Keratinocyte (primary cell): Measurements from ENCODE around the gene CXCL5. TPM values are rescaled to one million over a fixed set of nuclear protein-coding genes. Genes with fewer than 3 reads are reported as not detected.

Experiments used
- DNase-seq: peaks from one replicate; pipeline ENCODE4 v3.0.0-alpha.2; 2011; ENCODE audit warnings: low read depth, missing footprints, low spot score
- FAIRE-seq: peaks from 2 replicates; lab custom pipeline; 2011; peaks lifted over from hg19 to GRCh38; lab: Jason Lieb, UNC
- H2AFZ ChIP-seq: 2 replicates; pipeline ENCODE4 v1.6.0; 2012; ENCODE audit warnings: low read length, control low read depth, inconsistent platforms; ENCODE audit not compliant: control insufficient read depth
- H3K27ac ChIP-seq: 2 replicates; pipeline ENCODE4 v1.5.1; 2011; ENCODE audit warnings: low read length; ENCODE audit not compliant: control insufficient read depth, insufficient read depth
- H3K27me3 ChIP-seq: 3 replicates; pipeline ENCODE4 v1.6.0; 2011; ENCODE audit warnings: low read length; ENCODE audit not compliant: control insufficient read depth, insufficient read depth; ENCODE audit errors: extremely low read depth
- H3K36me3 ChIP-seq, 2 experiments: 2 replicates in 1 of 2; 3 replicates in 1 of 2; pipeline ENCODE4 v1.5.1; 2011; ENCODE audit warnings: low read length in 2 of 2, mild to moderate bottlenecking in 1 of 2; ENCODE audit not compliant: control insufficient read depth in 2 of 2, insufficient read depth in 2 of 2; ENCODE audit errors: extremely low read depth in 1 of 2
- H3K4me1 ChIP-seq: 3 replicates; pipeline ENCODE4 v1.5.1; 2011; ENCODE audit warnings: low read length; ENCODE audit not compliant: control insufficient read depth, insufficient read depth; ENCODE audit errors: extremely low read depth
- H3K4me2 ChIP-seq: 3 replicates; pipeline ENCODE4 v1.6.0; 2011; ENCODE audit warnings: low read depth, low read length; ENCODE audit not compliant: control insufficient read depth, insufficient read depth; ENCODE audit errors: extremely low read depth
- H3K4me3 ChIP-seq, 3 experiments: fragments of 200-600 bp in 1 of 3; sonication (generic) in 1 of 3; 2 replicates in 2 of 3; 3 replicates in 1 of 3; pipeline ENCODE4 v1.5.1; 2011 to 2016; ENCODE audit warnings: low read length in 3 of 3, mild to moderate bottlenecking in 3 of 3, control low read depth in 2 of 3, inconsistent platforms in 1 of 3, low read depth in 1 of 3, mixed read lengths in 1 of 3, mixed run types in 1 of 3, moderate library complexity in 1 of 3; ENCODE audit not compliant: control insufficient read depth in 2 of 3, insufficient read depth in 2 of 3; ENCODE audit errors: extremely low read depth in 1 of 3
- H3K79me2 ChIP-seq: 2 replicates; pipeline ENCODE4 v1.6.0; 2012; ENCODE audit warnings: low read length; ENCODE audit not compliant: control insufficient read depth, insufficient read depth
- H3K9ac ChIP-seq: 3 replicates; pipeline ENCODE4 v1.6.0; 2011; ENCODE audit warnings: low read length; ENCODE audit not compliant: control insufficient read depth, insufficient read depth; ENCODE audit errors: extremely low read depth
- H3K9me1 ChIP-seq: 3 replicates; pipeline ENCODE4 v1.6.0; 2011; ENCODE audit warnings: low read length; ENCODE audit not compliant: control insufficient read depth, insufficient read depth; ENCODE audit errors: extremely low read depth
- H3K9me3 ChIP-seq: 2 replicates; pipeline ENCODE4 v1.5.1; 2012; ENCODE audit warnings: low read depth, low read length; ENCODE audit not compliant: control insufficient read depth
- H4K20me1 ChIP-seq: 3 replicates; pipeline ENCODE4 v1.6.0; 2011; ENCODE audit warnings: low read length; ENCODE audit not compliant: control insufficient read depth, insufficient read depth; ENCODE audit errors: extremely low read depth
- EZH2 ChIP-seq: IDR thresholded peaks from one replicate; pipeline ENCODE4 v1.6.1; 2012; ENCODE audit warnings: inconsistent platforms, mild to moderate bottlenecking, low read length, moderate library complexity
- dilution Hi-C: fragments of 300-500 bp; cut with MboI; formaldehyde crosslinking; loops from one replicate; pipeline ENCODE4 v1.7.0; 2020; ENCODE audit warnings: low sequenced_read_pairs; ENCODE audit not compliant: extremely low pct_ligation_motif_present
- polyA plus RNA-seq, 5 experiments: library from polyadenylated mRNA; depleted of rRNA in 3 of 5; stranded (reverse) in 3 of 5; stranded (forward) in 1 of 5; unstranded in 1 of 5; fragments of >200 nt; gene quantifications; 1 replicate in 1 of 5; 2 replicates in 3 of 5; 3 replicates in 1 of 5; pipeline versions ENCODE4 v1.2.1 to v1.2.3, GENCODE V29; 2011 to 2012; ENCODE audit warnings: missing spikeins in 2 of 5, low read depth in 1 of 5, low replicate concordance in 1 of 5
- TF ChIP-seq, protein P1 (sequence below), 3 experiments: IDR thresholded peaks in 1 of 3; conservative IDR thresholded peaks in 1 of 3; optimal IDR thresholded peaks in 1 of 3; 2 replicates in 2 of 3; 3 replicates in 1 of 3; pipeline versions ENCODE3 to v1.5.1; 2011; ENCODE audit warnings: low read length in 3 of 3, mild to moderate bottlenecking in 3 of 3, moderate library complexity in 2 of 3, control low read depth in 1 of 3, inconsistent platforms in 1 of 3; ENCODE audit not compliant: insufficient read depth in 2 of 3; ENCODE audit errors: extremely low read depth in 1 of 3

CXCL5 gene
- polyA plus RNA-seq, 1 donor (not counting 4 experiments of a cell fraction or from before 2014, with no cell fraction given) = 0.76 TPM

DNA sequence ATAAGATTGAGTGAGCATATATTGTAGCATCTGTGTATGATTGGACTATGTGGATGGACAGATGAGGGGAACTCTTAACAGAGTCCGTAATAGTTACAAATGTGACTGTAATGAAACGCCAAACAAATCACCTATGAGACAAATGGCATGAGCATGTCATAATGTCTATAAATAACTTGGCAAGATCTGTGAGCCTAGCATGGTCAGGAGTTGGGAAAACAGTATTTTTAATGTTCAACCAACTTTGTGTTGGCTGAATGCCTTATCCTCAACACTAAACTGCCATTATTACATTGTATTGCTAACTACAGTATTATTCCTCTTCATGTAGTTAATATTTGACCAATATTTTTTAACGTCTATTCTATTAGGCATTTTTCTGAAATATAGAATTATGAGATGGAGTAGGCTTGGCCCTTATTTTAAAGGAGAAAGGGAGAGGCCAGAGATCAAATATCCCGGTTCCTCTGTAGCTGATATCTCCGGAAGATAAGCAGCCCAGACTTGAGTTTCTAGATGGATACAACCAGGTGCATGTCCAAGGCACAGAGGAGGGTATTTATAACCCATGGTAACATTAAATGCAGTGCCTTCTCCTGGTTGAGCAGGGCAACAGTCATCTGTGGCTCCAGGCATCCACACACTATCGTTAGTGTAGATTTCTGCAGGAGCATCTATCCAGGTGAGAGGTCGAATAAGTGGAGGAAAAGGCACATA, 49.3 kb downstream of the CXCL5 start:
- peaks cover 3% of the 10 kb centered on the region for H3K4me1 ChIP-seq
- H3K4me3 ChIP-seq = no peak overlapping the region
- no peak overlapping the region for H3K27ac ChIP-seq
- no peak overlapping the region for H3K4me2 ChIP-seq
- no peaks in the 10 kb centered on the region for H3K9me1 ChIP-seq
- H3K36me3 ChIP-seq = no peaks in the 10 kb centered on the region
- DNase-seq (no peak), FAIRE-seq (no peak)
- dilution Hi-C loops = no loop called here
- H4K20me1 ChIP-seq = no peaks in the 10 kb centered on the region
- H3K27me3 ChIP-seq = no peaks in the 10 kb centered on the region
- H2AFZ ChIP-seq = no peak overlapping the region
- no peak for TF ChIP-seq EZH2
- TF ChIP-seq, protein P1, sequence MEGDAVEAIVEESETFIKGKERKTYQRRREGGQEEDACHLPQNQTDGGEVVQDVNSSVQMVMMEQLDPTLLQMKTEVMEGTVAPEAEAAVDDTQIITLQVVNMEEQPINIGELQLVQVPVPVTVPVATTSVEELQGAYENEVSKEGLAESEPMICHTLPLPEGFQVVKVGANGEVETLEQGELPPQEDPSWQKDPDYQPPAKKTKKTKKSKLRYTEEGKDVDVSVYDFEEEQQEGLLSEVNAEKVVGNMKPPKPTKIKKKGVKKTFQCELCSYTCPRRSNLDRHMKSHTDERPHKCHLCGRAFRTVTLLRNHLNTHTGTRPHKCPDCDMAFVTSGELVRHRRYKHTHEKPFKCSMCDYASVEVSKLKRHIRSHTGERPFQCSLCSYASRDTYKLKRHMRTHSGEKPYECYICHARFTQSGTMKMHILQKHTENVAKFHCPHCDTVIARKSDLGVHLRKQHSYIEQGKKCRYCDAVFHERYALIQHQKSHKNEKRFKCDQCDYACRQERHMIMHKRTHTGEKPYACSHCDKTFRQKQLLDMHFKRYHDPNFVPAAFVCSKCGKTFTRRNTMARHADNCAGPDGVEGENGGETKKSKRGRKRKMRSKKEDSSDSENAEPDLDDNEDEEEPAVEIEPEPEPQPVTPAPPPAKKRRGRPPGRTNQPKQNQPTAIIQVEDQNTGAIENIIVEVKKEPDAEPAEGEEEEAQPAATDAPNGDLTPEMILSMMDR (optimal IDR thresholded peaks at IDR 0.05 in 1 of 3, IDR thresholded peaks at IDR 0.05 in 1 of 3, conservative IDR thresholded peaks at IDR 0.05 in 1 of 3; ENCODE audit: extremely low read depth in 1 of 3, insufficient read depth in 2 of 3, low read length in 3 of 3) = no peak
- H3K79me2 ChIP-seq = no peaks in the 10 kb centered on the region
- H3K9me3 ChIP-seq = no peaks in the 10 kb centered on the region
- no peak overlapping the region for H3K9ac ChIP-seq

DNA sequence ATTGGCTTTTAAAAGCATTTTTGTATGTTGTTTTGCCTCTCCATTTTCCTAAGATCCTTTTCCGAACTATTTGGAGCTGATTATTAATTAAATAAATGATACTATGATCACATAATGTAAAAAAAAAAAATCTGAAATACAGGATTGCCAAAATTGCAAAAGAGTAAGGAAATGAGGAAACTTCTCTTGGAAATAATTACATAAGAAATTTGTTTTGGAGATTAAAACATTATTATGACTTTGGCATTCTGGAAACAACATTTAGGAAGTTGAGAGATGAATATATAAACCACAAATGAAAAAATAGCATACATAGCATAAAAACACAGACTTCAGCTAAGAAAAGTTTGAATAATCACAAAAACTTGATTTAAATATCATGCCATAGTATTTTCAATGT, 50.2 kb downstream of the CXCL5 start:
- DNase-seq (no peak), FAIRE-seq (no peak)
- H3K27ac ChIP-seq = no peak overlapping the region
- no peaks in the 10 kb centered on the region for H3K9me3 ChIP-seq
- H3K9ac ChIP-seq = no peak overlapping the region
- H4K20me1 ChIP-seq = no peaks in the 10 kb centered on the region
- H2AFZ ChIP-seq = no peak overlapping the region
- H3K4me3 ChIP-seq = no peak overlapping the region
- no peak overlapping the region for H3K4me2 ChIP-seq
- H3K4me1 ChIP-seq = peaks cover 5% of the 10 kb centered on the region
- dilution Hi-C loops = no loop called here
- TF ChIP-seq EZH2 = no peak
- TF ChIP-seq, protein P1 (optimal IDR thresholded peaks at IDR 0.05 in 1 of 3, IDR thresholded peaks at IDR 0.05 in 1 of 3, conservative IDR thresholded peaks at IDR 0.05 in 1 of 3; ENCODE audit: extremely low read depth in 1 of 3, insufficient read depth in 2 of 3, low read length in 3 of 3) = no peak
- H3K9me1 ChIP-seq = no peaks in the 10 kb centered on the region
- no peaks in the 10 kb centered on the region for H3K36me3 ChIP-seq
- no peaks in the 10 kb centered on the region for H3K79me2 ChIP-seq
- peaks cover 3% of the 10 kb centered on the region for H3K27me3 ChIP-seq
